HG03342 (cell line): ENCODE results near the gene NBEA.
"Not testable (repeated sequence)": the region's sequence is repeated elsewhere in the genome, so short reads cannot be mapped to it uniquely, and the experiment has no call there.

Source experiments
- ATAC-seq: cut with Tn5 transposase; IDR thresholded peaks from one replicate; pipeline ENCODE4 v1.9.1; 2021; ENCODE audit warnings: mild to moderate bottlenecking, moderate library complexity; ENCODE audit not compliant: unreplicated experiment

Gene NBEA

DNA sequence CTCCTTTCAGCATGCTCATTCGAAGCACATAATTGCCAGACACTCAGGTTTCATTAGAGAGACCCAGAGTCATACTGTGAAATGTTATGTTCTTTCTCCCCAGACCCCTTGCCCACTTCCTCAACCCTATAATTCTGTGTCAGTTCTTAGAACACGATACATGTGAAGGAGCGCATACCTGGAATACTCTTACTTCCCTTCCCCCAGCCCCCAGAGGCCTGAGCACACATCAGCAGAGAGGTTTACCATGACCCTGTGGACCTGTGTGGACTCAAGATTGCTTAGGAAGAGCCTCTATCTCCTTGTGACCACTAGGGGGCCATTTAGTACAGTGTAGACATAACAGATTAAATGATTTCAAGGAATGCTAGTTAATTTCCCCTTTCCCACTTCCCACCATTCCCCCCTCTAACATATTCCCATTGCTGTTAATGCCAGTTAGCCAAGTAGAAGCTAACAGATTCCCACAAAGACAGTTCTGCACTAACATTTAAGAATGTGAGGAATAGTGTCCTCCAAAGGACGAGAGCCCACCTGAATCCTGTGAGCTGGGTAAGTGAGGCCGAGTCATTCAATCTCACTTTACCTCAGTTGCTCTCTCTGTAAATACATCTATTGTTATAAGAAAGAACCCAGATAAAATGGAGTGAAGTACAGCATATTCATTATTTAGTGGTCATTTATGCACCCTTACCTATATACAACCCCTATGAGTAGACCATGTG is 688.6 kb downstream of the NBEA start:
- ATAC-seq, result peak; percentile 89

GRCh38 chr13:35631666-35632065 is 689.6 kb downstream of the NBEA start:
- ATAC-seq, result no peak

- ATAC-seq, result no peak
These were observed 701.6 kb downstream of the NBEA start for GRCh38 chr13:35643625-35644024.

GRCh38 chr13:35646056-35646774 is 704.1 kb downstream of the NBEA start:
- no peak for ATAC-seq

DNA sequence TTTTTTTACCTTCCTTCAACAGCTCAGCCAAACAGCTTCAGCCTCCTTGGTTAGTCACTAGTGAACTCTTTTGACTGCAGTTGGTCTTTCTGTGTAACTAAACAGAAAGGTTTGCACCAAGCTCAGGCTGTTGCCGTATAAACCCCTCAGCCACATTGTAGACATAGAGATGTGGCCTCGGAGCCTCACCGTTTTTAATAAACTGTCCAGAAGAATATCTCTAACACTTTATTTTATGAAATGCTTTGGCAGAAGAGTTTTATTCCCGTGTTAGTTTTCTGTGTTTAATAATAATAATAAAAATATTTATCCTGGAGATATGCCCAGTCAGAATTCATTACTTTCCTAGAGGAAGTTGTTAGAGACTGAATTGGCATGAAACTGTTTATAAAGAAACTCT is 706.1 kb downstream of the NBEA start:
- ATAC-seq, result no peak

GRCh38 chr13:35649162-35649561 is 707.1 kb downstream of the NBEA start:
- ATAC-seq, result no peak

DNA sequence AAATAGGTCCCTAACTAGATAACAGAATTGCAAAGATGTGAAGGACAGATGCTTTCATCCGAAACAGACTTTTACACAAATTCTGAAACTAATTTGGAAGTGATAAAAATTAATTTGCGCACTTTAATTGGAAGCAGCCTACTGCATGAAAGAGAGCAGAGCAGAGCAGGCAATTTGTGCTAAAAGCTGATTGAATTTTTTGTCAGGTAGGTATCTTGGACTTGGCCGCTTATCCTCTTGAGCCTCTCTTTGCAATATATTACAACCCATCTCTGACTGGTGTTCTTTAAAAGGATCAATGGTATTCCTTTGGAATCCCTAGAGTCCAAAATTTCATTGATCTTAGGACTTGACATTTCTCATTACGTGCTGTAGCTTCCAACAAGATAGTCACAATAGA is 717.7 kb downstream of the NBEA start:
- no peak for ATAC-seq

- no peak for ATAC-seq
These were observed 722.7 kb downstream of the NBEA start for GRCh38 chr13:35664747-35665146.

DNA sequence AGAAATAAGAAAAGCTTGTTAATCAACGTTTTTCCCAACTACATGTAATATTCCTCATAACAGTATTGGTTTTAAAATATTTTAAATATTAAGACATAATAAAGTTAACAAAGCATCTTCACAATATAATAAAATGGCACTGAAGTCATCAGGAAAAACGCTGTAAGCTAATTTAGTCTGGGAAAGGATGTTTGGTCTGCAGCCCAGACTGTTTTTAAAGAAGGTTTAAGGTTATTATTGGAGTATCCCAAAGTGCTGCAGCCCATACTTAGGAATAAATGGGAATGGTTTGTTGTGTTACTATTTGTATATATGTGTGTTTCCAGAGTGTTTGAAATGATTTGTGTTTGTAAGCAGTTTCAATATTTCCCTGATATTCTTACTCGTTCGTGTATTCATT is 727.3 kb downstream of the NBEA start:
- no peak for ATAC-seq

- ATAC-seq, result no peak
These were observed 730.5 kb downstream of the NBEA start for GRCh38 chr13:35672611-35673010.

DNA sequence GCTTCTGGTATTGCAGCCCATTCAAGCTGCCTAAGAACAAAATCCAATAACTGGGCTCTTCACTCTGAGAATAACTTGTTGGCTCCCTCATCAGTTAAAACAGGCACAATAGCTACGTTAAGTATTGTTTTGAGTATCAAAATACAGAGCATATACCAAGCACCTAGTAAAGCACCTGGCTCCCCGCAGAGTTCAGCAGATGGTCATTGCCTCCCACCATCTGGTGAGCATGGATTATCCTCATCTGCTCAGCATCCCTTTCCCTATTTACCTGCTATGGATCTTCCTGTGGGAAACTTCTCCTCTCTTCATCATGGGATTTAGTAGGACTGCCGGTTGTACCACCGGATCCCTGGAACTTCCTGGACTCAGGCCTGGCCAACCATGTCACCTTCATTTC is 733.6 kb downstream of the NBEA start:
- ATAC-seq, result no peak

DNA sequence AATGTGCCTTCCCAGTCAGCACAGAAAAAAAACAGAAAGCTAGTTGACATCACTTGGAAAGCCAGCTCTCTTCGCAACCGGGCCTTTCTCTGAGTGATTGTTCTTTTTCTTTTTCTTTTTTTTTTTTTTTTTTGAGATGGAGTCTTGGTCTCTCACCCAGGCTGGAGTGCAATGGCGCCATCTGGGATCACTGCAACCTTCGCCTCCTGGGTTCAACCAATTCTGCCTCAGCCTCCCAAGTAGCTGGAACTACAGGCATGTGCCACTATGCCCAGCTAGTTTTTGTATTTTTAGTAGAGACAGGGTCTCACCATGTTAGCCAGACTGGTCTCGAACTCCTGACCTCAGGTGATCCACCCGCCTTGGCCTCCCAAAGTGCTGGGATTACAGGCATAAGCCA is 735.8 kb downstream of the NBEA start:
- ATAC-seq, result not testable (repeated sequence)

- ATAC-seq, result no peak
These were observed 739.6 kb downstream of the NBEA start for GRCh38 chr13:35681685-35682084.

GRCh38 chr13:35684432-35684831 is 742.4 kb downstream of the NBEA start:
- no peak for ATAC-seq

GRCh38 chr13:35687336-35687735 is 745.3 kb downstream of the NBEA start:
- ATAC-seq, result no peak

GRCh38 chr13:35690581-35691207 is 748.6 kb downstream of the NBEA start:
- no peak for ATAC-seq

DNA sequence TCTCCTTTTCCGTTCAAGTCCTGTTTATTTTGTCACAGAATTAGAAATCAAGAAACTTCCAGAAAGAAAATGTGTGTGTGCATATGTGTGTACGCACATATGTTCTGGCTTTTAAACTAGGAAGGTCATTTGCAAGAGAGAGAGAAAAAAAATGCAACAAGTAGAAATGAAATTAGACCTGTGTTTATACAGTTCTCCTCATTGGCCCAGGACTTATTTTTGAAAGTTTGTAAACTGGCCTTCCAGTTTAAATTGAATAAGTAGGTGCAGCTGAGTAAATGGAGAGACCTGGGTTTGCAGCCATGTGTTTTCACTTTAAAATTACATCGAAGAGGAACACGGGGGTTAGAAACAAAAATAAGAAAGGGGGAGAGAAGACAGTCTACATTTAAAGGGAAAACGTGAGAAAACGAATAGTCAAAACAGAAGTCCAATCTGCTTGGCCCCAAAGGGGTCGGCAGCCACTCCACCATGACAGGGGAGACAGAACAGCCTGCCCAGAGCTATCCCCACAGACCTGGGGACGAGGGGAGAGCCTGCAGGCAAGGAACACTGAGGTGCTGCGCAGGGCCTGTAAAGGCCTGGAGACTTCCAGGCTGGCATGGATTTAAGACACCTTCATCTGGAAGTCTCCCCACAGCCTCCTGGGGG is 751.2 kb downstream of the NBEA start:
- no peak for ATAC-seq

- ATAC-seq, result no peak
These were observed 752.0 kb downstream of the NBEA start for GRCh38 chr13:35694031-35694430.

- ATAC-seq, result no peak
These were observed 752.7 kb downstream of the NBEA start for GRCh38 chr13:35694549-35695447.

DNA sequence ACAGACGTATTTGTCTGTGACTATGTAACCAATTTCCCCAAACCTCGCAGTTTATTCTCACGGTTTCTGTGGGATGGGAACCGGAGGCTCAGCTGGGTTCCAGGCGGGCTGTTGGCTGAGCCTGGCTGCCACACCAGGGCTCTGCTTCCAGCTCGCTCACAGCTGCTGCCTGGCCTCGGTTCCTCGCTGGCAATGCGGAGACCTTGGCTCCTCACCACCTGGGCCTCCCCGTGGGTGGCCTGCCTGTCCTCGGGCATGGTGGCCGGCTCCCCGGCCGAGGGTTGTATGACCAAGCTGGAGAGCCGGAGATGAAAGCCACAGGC is 753.3 kb downstream of the NBEA start:
- ATAC-seq, result no peak
